Testis (tissue), 2 donors: ENCODE measurements around the gene CC2D1B.

ENCODE experiments used
- POLR2A ChIP-seq: fragments of 450-650 bp; IDR thresholded peaks from one replicate; pipeline ENCODE4 v1.6.1; 2017; ENCODE audit warnings: antibody characterized with exemption, mild to moderate bottlenecking, moderate library complexity
- TF ChIP-seq, protein P1 (sequence below), 3 experiments: fragments of 450-650 bp in 2 of 3; fragments of 200-600 bp in 1 of 3; sonication (generic) in 1 of 3; IDR thresholded peaks; one replicate each; pipeline ENCODE4 v1.5.1; 2016 to 2019; ENCODE audit warnings: antibody characterized with exemption in 3 of 3, mild to moderate bottlenecking in 2 of 3, moderate library complexity in 1 of 3

- TF ChIP-seq, protein P1, sequence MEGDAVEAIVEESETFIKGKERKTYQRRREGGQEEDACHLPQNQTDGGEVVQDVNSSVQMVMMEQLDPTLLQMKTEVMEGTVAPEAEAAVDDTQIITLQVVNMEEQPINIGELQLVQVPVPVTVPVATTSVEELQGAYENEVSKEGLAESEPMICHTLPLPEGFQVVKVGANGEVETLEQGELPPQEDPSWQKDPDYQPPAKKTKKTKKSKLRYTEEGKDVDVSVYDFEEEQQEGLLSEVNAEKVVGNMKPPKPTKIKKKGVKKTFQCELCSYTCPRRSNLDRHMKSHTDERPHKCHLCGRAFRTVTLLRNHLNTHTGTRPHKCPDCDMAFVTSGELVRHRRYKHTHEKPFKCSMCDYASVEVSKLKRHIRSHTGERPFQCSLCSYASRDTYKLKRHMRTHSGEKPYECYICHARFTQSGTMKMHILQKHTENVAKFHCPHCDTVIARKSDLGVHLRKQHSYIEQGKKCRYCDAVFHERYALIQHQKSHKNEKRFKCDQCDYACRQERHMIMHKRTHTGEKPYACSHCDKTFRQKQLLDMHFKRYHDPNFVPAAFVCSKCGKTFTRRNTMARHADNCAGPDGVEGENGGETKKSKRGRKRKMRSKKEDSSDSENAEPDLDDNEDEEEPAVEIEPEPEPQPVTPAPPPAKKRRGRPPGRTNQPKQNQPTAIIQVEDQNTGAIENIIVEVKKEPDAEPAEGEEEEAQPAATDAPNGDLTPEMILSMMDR (IDR thresholded peaks at IDR 0.05) = no peak
- TF ChIP-seq POLR2A = no peak
These were observed 42.3 kb downstream of the CC2D1B start for GRCh38 chr1:52323731-52324130.
